Endothelial cell (in vitro differentiated cells): ENCODE measurements around the gene RBP2. TPM values are rescaled to one million over a fixed set of nuclear protein-coding genes. Genes with fewer than 3 reads are reported as not detected.
A peak's percentile ranks its signal among the peaks of the same experiment; 100 is the strongest.

Experiments
- DNase-seq: peaks from one replicate; pipeline ENCODE4 v3.0.0; 2021; ENCODE audit warnings: low spot score
- H3K27ac Mint-ChIP-seq: one replicate; pipeline ENCODE4 v1.8.0; 2021; ENCODE audit warnings: mixed read lengths, inconsistent platforms; ENCODE audit not compliant: unreplicated experiment
- H3K27me3 Mint-ChIP-seq: one replicate; pipeline ENCODE4 v1.8.0; 2021; ENCODE audit warnings: mild to moderate bottlenecking, moderate library complexity, mixed read lengths, inconsistent platforms; ENCODE audit not compliant: unreplicated experiment
- H3K36me3 Mint-ChIP-seq: one replicate; pipeline ENCODE4 v1.8.0; 2021; ENCODE audit warnings: mild to moderate bottlenecking, low read depth, mixed read lengths, inconsistent platforms; ENCODE audit not compliant: unreplicated experiment
- H3K4me1 Mint-ChIP-seq: one replicate; pipeline ENCODE4 v1.8.0; 2021; ENCODE audit warnings: mild to moderate bottlenecking, mixed read lengths, inconsistent platforms; ENCODE audit not compliant: unreplicated experiment
- H3K4me3 Mint-ChIP-seq: one replicate; pipeline ENCODE4 v1.8.0; 2021; ENCODE audit warnings: mild to moderate bottlenecking, mixed read lengths, inconsistent platforms; ENCODE audit not compliant: unreplicated experiment
- H3K9me3 Mint-ChIP-seq: one replicate; pipeline ENCODE4 v1.8.0; 2021; ENCODE audit warnings: mixed read lengths, inconsistent platforms; ENCODE audit not compliant: unreplicated experiment
- CTCF ChIP-seq: fragments of 200-600 bp; sonication (generic); IDR thresholded peaks from one replicate; pipeline ENCODE4 v1.5.0; 2021; ENCODE audit warnings: antibody characterized with exemption; ENCODE audit not compliant: unreplicated experiment
- total RNA-seq: library from RNA; stranded (reverse); fragmentation: NEBNext Ultra II Directional; extraction: Animal tissue kit (Norgen Biotek cat#: 25700); gene quantifications from one replicate; pipeline ENCODE4 v1.2.1, GENCODE V29; 2021; ENCODE audit not compliant: unreplicated experiment

Gene RBP2
- total RNA-seq, 1 donor from 2014 or later, result not detected

GRCh38 chr3:139457066-139457465, 19.2 kb downstream of the RBP2 start:
- Mint-ChIP-seq H3K36me3 (no peaks in the 10 kb centered on the region), H3K4me1 (no peaks in the 10 kb centered on the region), H3K9me3 (no peaks in the 10 kb centered on the region), H3K4me3 (no peak overlapping the region), H3K27me3 (peaks cover 4% of the 10 kb centered on the region), H3K27ac (no peak overlapping the region)
- no peak for TF ChIP-seq CTCF
- DNase-seq, result no peak

GRCh38 chr3:139456386-139456785, 19.9 kb downstream of the RBP2 start:
- no peak overlapping the region for H3K4me3 Mint-ChIP-seq

GRCh38 chr3:139455855-139456254, 20.5 kb downstream of the RBP2 start:
- H3K27me3 Mint-ChIP-seq, result peaks cover 4% of the 10 kb centered on the region
- TF ChIP-seq CTCF, result peak; percentile 49
- no peaks in the 10 kb centered on the region for H3K9me3 Mint-ChIP-seq

More at GRCh38 chr3:139456386-139456785, 19.9 kb downstream of the RBP2 start:
- no peaks in the 10 kb centered on the region for H3K4me1 Mint-ChIP-seq
- no peak for TF ChIP-seq CTCF
- DNase-seq, result no peak
- no peaks in the 10 kb centered on the region for H3K36me3 Mint-ChIP-seq
- no peaks in the 10 kb centered on the region for H3K9me3 Mint-ChIP-seq
- H3K27ac Mint-ChIP-seq, result no peak overlapping the region
- peaks cover 4% of the 10 kb centered on the region for H3K27me3 Mint-ChIP-seq

GRCh38 chr3:139455206-139455605, 21.1 kb downstream of the RBP2 start:
- no peaks in the 10 kb centered on the region for H3K9me3 Mint-ChIP-seq
- no peak for TF ChIP-seq CTCF

More at GRCh38 chr3:139455855-139456254, 20.5 kb downstream of the RBP2 start:
- Mint-ChIP-seq H3K4me3 (no peak overlapping the region), H3K36me3 (no peaks in the 10 kb centered on the region), H3K4me1 (no peaks in the 10 kb centered on the region), H3K27ac (no peak overlapping the region)
- no peak for DNase-seq

GRCh38 chr3:139454346-139454745, 22.0 kb downstream of the RBP2 start:
- no peak for TF ChIP-seq CTCF
- H3K4me1 Mint-ChIP-seq, result no peaks in the 10 kb centered on the region
- no peaks in the 10 kb centered on the region for H3K9me3 Mint-ChIP-seq
- DNase-seq, result no peak
- no peak overlapping the region for H3K4me3 Mint-ChIP-seq
- no peaks in the 10 kb centered on the region for H3K36me3 Mint-ChIP-seq
- peaks cover 2% of the 10 kb centered on the region for H3K27me3 Mint-ChIP-seq
- H3K27ac Mint-ChIP-seq, result no peak overlapping the region

More at GRCh38 chr3:139455206-139455605, 21.1 kb downstream of the RBP2 start:
- Mint-ChIP-seq H3K27me3 (peaks cover 4% of the 10 kb centered on the region), H3K4me1 (no peaks in the 10 kb centered on the region), H3K36me3 (no peaks in the 10 kb centered on the region), H3K27ac (no peak overlapping the region), H3K4me3 (no peak overlapping the region)
- no peak for DNase-seq
